Measurements from ENCODE around the gene GALNTL6. TPM values are rescaled to one million over a fixed set of nuclear protein-coding genes. Genes with fewer than 3 reads are reported as not detected.
"Not testable (repeated sequence)": the region's sequence is repeated elsewhere in the genome, so short reads cannot be mapped to it uniquely, and the experiment has no call there.

The GALNTL6 gene
- total RNA-seq, 2 experiments from 2014 or later, result not detected

DNA sequence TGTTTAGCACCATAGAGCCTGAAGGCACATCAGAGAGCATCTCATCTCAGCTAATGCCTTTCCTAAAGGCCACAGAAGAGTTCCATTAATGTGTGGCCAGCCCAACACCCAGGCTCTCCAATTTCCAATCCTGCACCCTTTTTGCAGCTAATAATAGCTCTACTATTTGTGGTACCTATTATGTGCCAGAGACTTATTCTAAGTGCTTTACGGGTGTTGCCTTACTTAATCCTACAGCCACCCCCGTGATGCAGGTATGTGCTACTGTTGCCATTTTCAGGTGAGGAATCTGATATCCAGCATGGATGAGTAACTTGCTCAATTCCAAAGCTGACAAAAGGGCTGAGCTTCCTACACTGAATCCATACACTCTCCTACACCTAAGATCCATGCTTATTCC, 1137.8 kb downstream of the GALNTL6 start:
- H3K4me3 Mint-ChIP-seq, result no peak overlapping the region
- no peak for DNase-seq
- ChIA-PET POLR2A (no interaction called here), CTCF (no interaction called here)
- no peaks in the 10 kb centered on the region for H3K9me3 Mint-ChIP-seq (ENCODE audit: insufficient read depth)
- H3K36me3 Mint-ChIP-seq (ENCODE audit: low read depth), result no peaks in the 10 kb centered on the region
- no peak overlapping the region for H3K27ac Mint-ChIP-seq
- no peaks in the 10 kb centered on the region for H3K27me3 Mint-ChIP-seq (ENCODE audit: low read depth)
- no peaks in the 10 kb centered on the region for H3K4me1 Mint-ChIP-seq (ENCODE audit: low read depth)
- no peak for ATAC-seq

DNA sequence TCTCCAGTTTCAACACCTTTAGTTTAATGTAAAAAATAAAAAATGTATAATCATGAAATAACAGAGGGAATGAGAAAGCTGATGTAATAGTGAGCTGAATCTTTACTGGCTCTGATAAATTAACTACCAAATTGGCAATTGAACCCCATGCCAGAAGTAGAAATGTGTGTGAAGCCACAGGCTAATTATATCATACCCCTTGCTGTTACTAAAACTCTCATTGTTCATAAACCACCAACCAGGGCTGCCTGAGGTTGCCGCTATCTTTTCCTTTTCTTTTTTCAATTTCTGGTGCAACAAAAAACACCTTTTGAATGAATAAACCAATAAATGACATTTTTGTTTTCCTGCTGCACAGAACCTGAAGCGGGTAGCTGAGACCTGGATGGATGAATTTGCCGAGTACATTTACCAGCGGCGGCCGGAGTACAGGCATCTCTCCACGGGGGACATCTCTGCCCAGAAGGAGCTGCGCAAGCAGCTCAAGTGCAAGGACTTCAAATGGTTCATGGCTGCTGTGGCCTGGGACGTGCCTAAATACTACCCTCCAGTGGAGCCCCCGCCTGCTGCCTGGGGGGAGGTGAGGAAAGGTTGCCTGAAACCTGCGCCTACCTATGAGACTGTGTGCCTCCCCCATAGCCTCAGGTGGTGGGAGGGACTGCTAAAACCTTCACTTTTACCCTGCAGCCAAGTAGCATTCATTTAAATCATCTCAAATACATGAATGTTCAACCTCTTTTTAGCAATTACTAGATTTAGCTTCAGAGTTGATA, 1138.7 kb downstream of the GALNTL6 start:
- no peak for DNase-seq
- ATAC-seq, result no peak
- H3K27me3 Mint-ChIP-seq (ENCODE audit: low read depth), result no peaks in the 10 kb centered on the region
- no peaks in the 10 kb centered on the region for H3K4me1 Mint-ChIP-seq (ENCODE audit: low read depth)
- ChIA-PET POLR2A (no interaction called here), CTCF (no interaction called here)
- no peak overlapping the region for H3K27ac Mint-ChIP-seq
- no peak overlapping the region for H3K4me3 Mint-ChIP-seq
- H3K36me3 Mint-ChIP-seq (ENCODE audit: low read depth), result no peaks in the 10 kb centered on the region
- H3K9me3 Mint-ChIP-seq (ENCODE audit: insufficient read depth), result no peaks in the 10 kb centered on the region

DNA sequence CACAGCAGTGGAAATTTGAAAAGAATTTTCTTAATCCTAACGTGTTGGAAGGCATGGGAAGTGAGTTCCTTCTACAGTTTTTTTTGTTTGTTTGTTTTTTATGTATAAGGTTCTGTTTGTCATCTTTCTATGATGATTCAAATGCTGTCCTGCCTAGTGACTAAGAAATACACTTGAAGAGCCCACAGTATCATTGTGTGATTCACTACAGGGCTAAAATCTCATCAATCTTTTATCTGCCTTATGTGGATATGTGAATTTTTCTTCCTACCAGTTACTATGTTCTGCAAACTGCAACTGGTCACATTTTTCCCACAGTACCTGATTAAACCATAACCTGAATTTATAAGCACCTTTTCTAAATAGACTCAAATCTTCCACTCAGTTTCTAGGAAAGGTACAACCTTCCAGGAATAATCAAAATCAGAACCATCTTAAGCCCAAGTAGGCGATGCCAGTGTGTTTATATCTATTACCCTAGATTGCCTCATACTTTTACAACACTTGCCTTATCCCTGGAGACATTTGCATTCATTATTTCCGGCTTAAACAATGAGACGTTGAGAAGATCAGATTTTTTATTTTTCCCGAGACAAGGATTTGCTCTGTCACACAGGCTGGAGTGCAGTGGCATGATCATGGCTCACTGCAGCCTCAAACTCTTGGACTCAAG, 1140.8 kb downstream of the GALNTL6 start:
- DNase-seq (no peak), ATAC-seq (no peak)
- CTCF ChIA-PET, result no interaction called here
- Mint-ChIP-seq H3K27ac (no peak overlapping the region), H3K36me3 (ENCODE audit: low read depth) (no peaks in the 10 kb centered on the region), H3K4me3 (no peak overlapping the region), H3K4me1 (ENCODE audit: low read depth) (no peaks in the 10 kb centered on the region), H3K9me3 (ENCODE audit: insufficient read depth) (no peaks in the 10 kb centered on the region), H3K27me3 (ENCODE audit: low read depth) (no peaks in the 10 kb centered on the region)
- POLR2A ChIA-PET, result no interaction called here

DNA sequence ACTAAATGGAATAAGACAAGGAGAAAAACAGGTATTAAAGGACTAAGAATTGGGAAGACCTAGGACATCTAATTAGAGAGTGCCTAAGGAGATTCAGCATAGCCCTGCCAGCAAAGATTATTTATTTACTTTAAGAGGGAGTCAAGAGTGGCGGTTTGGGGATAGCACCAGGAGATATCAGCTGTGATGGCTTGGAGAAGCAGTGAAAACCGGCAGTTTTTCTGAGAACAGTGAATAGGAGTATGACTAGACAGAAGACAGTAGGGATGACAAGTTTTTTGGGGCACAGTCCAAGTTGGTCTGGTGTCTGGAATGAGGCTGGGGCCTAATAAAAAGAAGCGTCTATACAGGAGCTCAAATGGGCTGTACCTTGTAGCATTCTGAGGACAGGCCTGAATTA, 1143.1 kb downstream of the GALNTL6 start:
- POLR2A ChIA-PET; CTCF ChIA-PET; H3K36me3 Mint-ChIP-seq (ENCODE audit: low read depth); DNase-seq; ATAC-seq; H3K9me3 Mint-ChIP-seq (ENCODE audit: insufficient read depth); H3K4me1 Mint-ChIP-seq (ENCODE audit: low read depth); H3K27ac Mint-ChIP-seq; H3K27me3 Mint-ChIP-seq (ENCODE audit: low read depth); H3K4me3 Mint-ChIP-seq: not testable (repeated sequence)

DNA sequence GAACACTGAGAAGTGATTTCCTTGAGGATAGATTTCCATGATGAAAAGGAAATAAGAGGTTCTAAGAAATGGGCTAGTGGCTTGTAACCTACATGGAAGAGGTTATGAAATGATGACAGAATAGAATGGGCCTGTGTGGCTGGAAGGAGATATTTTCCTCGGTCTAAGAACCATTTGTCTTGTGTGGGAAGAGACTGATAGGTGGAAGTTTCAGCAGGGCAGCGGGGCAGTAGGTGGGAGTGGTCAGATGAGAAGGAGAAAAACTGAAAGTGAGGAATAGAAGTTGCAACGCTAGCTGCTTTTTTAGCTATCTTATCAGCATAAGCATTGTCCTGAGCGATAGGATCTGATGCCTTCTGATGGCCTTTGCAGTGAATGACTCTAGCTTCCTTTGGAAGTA, 1144.0 kb downstream of the GALNTL6 start:
- DNase-seq (no peak), ATAC-seq (no peak)
- no peak overlapping the region for H3K27ac Mint-ChIP-seq
- H3K27me3 Mint-ChIP-seq (ENCODE audit: low read depth), result no peaks in the 10 kb centered on the region
- H3K9me3 Mint-ChIP-seq (ENCODE audit: insufficient read depth), result no peaks in the 10 kb centered on the region
- H3K36me3 Mint-ChIP-seq (ENCODE audit: low read depth), result no peaks in the 10 kb centered on the region
- POLR2A ChIA-PET, result no interaction called here
- CTCF ChIA-PET, result no interaction called here
- no peak overlapping the region for H3K4me3 Mint-ChIP-seq
- no peaks in the 10 kb centered on the region for H3K4me1 Mint-ChIP-seq (ENCODE audit: low read depth)

DNA sequence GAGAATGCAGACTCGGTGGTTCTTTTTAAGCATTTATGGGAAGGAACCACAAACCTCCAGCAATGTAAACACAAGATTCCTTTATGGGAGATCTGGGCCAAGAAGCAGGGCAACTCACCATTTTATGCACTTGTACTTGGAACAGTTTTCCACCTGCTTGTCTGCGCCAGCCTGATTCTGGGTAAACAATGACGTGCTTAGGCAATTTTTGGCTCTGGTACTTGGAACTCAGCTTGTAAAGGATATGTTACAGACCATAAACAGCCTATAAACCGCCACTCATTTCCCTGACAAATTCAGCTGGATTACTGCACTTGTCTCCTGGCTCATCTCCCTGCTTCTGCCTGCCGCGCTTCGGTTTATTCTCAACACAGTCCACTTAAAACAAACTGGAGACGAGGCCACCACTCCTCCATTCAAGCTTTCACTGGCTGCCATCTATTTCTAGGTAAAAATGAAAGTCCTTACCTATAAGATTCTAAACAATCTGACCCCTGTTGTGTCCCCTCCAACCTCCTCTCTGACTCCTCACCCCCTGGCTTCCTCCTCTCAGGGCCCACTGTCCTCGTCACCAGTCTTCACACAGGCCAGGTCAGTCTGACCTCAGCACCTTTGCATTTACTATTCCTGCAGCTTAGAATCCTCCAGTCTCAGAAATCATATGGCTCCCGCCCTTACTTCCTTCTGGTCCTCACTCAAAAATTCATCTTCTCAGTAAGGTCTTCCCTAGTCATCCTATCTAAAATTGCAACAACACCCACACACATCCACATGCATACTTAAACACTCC, 1149.6 kb downstream of the GALNTL6 start:
- POLR2A ChIA-PET, result interaction anchor here (0.6 kb wide), 1 partner anchor 144 kb away, joined by 4 read pairs; no protein-coding TSS in a partner anchor
- H3K36me3 Mint-ChIP-seq (ENCODE audit: low read depth), result no peaks in the 10 kb centered on the region
- no peaks in the 10 kb centered on the region for H3K4me1 Mint-ChIP-seq (ENCODE audit: low read depth)
- H3K27me3 Mint-ChIP-seq (ENCODE audit: low read depth), result peaks cover 3% of the 10 kb centered on the region
- CTCF ChIA-PET, result no interaction called here
- DNase-seq (no peak), ATAC-seq (no peak)
- H3K9me3 Mint-ChIP-seq (ENCODE audit: insufficient read depth), result no peaks in the 10 kb centered on the region
- H3K4me3 Mint-ChIP-seq, result no peak overlapping the region
- H3K27ac Mint-ChIP-seq, result no peak overlapping the region

DNA sequence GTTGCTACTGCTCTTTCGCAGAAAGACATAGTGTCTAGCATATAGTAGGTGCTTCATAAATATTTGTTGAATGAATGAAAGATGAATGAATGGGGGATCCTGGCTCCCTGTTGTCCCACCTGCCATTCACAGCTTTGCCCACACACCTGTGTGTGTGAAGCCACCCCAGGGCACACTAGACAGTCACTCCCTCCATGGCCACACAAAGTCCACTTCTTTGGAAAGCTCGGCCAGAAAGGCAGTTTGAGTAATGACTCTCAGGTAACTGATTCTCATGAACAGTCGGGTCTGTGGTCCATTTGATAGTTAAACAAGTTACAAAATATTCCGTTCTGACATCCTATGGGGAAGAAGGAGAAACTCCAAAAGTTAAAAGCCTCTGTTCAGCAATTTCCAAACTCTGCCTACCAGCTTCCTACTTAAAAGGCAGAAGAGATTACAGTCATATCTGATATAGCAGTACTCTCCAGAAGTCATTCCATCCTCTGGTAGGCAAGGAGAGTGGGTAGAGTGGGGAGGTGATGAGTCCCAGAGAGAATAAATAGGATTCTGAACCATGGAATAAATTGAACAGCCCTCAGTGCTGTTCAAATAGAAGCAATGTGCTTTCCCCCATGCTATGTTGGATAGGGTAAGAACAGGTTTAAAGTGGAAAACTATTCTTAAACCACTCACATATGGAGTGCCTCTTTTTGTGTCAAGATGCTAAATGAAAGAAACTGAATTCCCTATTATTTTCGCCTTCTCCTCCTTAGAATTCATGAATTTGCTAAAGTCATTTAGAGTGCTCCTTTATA, 1150.5 kb downstream of the GALNTL6 start:
- ChIA-PET CTCF (no interaction called here), POLR2A (no interaction called here)
- no peak for ATAC-seq
- no peak overlapping the region for H3K4me3 Mint-ChIP-seq
- no peaks in the 10 kb centered on the region for H3K9me3 Mint-ChIP-seq (ENCODE audit: insufficient read depth)
- DNase-seq, result no peak
- no peaks in the 10 kb centered on the region for H3K36me3 Mint-ChIP-seq (ENCODE audit: low read depth)
- no peaks in the 10 kb centered on the region for H3K4me1 Mint-ChIP-seq (ENCODE audit: low read depth)
- H3K27ac Mint-ChIP-seq, result no peak overlapping the region
- peaks cover 3% of the 10 kb centered on the region for H3K27me3 Mint-ChIP-seq (ENCODE audit: low read depth)

DNA sequence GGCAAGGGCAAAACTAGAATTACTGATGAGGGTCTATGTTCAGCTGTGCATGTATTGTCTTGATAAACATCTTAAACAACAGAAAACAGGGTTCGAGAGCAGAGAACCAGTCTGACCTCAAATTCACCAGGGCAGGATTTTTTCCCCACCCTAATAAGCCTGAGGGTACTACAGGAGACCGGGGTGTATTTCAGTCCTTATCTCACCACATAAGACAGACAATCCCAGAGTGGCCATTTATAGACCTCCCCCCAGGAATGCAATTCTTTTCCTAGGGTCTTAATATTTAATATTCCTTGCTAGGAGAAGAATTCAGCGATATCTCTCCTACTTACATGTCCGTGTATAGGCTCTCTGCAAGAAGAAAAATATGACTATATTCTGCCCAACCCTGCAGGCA, 1157.0 kb downstream of the GALNTL6 start:
- ATAC-seq; H3K4me1 Mint-ChIP-seq (ENCODE audit: low read depth); H3K36me3 Mint-ChIP-seq (ENCODE audit: low read depth); DNase-seq; H3K27ac Mint-ChIP-seq; H3K4me3 Mint-ChIP-seq; H3K27me3 Mint-ChIP-seq (ENCODE audit: low read depth); H3K9me3 Mint-ChIP-seq (ENCODE audit: insufficient read depth); CTCF ChIA-PET; POLR2A ChIA-PET: not testable (repeated sequence)

DNA sequence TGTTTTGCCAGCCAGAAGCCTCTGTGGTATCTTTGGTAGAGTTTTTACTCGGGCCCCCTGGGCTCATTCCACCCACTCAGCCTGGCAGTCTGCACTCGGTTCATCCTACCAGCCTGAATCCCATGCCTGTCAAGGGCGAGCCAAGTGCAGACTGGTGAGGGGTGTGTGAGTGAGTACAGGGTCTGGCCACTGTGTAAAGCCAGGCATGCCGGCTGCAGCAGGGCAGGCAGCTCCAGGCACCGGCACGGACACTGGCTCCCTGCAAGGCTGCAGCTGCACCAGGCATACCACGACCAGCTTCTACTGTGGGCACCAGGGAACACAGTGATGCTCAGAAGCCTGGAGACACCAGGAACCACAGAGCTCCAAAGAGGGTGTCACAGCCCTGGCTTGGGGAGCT, 1161.4 kb downstream of the GALNTL6 start:
- ChIA-PET CTCF (no interaction called here), POLR2A (no interaction called here)
- Mint-ChIP-seq H3K4me3 (no peak overlapping the region), H3K27me3 (ENCODE audit: low read depth) (peaks cover 5% of the 10 kb centered on the region), H3K4me1 (ENCODE audit: low read depth) (no peaks in the 10 kb centered on the region), H3K36me3 (ENCODE audit: low read depth) (no peaks in the 10 kb centered on the region), H3K9me3 (ENCODE audit: insufficient read depth) (peaks cover 6% of the 10 kb centered on the region), H3K27ac (no peak overlapping the region)
- ATAC-seq (no peak), DNase-seq (no peak)

DNA sequence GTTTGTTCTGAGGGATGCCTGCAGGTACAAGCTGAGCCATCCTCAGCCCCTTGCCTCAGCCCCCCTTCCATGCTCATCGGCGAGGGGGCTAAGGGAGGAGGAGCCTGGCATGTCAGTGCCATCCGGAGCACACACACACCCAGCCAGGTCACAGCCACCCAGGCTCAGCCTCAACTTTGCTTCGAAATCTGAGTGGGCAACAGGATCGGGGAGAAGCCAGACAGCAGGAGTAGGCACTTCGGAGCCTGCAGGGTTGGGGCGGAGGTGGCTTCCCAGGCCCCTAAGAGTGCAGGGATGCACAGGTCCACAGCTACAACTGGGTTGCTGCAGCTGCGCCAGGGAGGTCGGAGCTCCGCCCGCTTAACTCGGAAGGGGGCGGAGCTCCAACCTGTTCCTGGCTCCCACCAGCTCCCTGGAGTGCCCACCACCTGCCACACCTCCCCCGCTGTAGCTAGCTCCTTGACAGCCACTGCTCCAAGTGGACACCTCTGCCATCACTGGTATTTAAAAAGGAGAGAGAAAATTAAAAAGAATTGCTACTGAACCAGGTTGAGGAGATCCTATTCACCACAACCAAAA, 1162.5 kb downstream of the GALNTL6 start:
- Mint-ChIP-seq H3K27me3 (ENCODE audit: low read depth) (peaks cover 5% of the 10 kb centered on the region), H3K36me3 (ENCODE audit: low read depth) (no peaks in the 10 kb centered on the region), H3K4me1 (ENCODE audit: low read depth) (no peaks in the 10 kb centered on the region), H3K9me3 (ENCODE audit: insufficient read depth) (no peaks in the 10 kb centered on the region), H3K27ac (no peak overlapping the region), H3K4me3 (no peak overlapping the region)
- ATAC-seq, result no peak
- POLR2A ChIA-PET, result no interaction called here
- DNase-seq, result no peak
- CTCF ChIA-PET, result no interaction called here

DNA sequence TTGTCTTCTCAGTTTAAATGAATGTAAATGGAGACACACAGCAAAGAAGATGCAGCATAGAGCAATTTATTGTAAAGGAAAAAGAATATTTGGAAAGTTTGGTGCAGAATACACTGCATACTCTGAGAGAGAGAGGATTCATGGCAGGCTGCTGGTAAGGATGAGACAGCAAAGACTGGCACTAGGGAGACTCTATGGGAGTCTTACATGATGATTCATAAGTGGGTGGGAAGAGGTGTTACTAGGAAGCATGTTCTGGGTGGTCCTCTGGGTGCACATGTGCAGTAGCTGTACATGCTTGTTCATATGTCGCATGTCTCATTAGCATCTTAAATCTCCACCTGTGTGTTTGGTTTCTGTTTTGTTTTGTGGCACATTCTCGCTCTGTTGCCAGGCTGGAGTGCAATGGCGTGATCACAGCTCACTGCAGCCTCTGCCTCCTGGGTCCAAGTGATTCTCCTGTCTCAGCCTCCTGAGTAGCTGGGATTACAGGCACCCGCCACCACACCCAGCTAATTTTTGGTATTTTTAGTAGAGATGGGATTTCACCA, 1164.4 kb downstream of the GALNTL6 start:
- ATAC-seq; H3K4me3 Mint-ChIP-seq; H3K9me3 Mint-ChIP-seq (ENCODE audit: insufficient read depth); H3K36me3 Mint-ChIP-seq (ENCODE audit: low read depth); H3K27me3 Mint-ChIP-seq (ENCODE audit: low read depth); POLR2A ChIA-PET; H3K27ac Mint-ChIP-seq; H3K4me1 Mint-ChIP-seq (ENCODE audit: low read depth); CTCF ChIA-PET; DNase-seq: not testable (repeated sequence)

Measured in activated CD8-positive, alpha-beta T cell treated with anti-CD3 and anti-CD28 coated beads, Interleukin-2, amount 10 ng/mL, durations not matched to agents 7 days and 5 days (primary cell).